ENCODE measurements around the gene DLL4. TPM values are rescaled to one million over a fixed set of nuclear protein-coding genes. Genes with fewer than 3 reads are reported as not detected.
"Not testable (repeated sequence)": the region's sequence is repeated elsewhere in the genome, so short reads cannot be mapped to it uniquely, and the experiment has no call there.

Gene DLL4
- total RNA-seq, 1 donor from 2014 or later: 79.2 TPM

GRCh38 chr15:40941528-40942336 is 12.6 kb downstream of the DLL4 start:
- DNase-seq (ENCODE audit: low read depth in 2 of 2): peak; percentile 88 to 95

GRCh38 chr15:40942337-40942854 is 13.3 kb downstream of the DLL4 start:
- DNase-seq (ENCODE audit: low read depth in 2 of 2): no peak

- DNase-seq (ENCODE audit: low read depth in 2 of 2): no peak
Measured at GRCh38 chr15:40942878-40943277, 13.7 kb downstream of the DLL4 start.

- no peak for DNase-seq (ENCODE audit: low read depth in 2 of 2)
Measured at GRCh38 chr15:40943764-40944365, 14.7 kb downstream of the DLL4 start.

- DNase-seq (ENCODE audit: low read depth in 2 of 2): no peak
Measured at GRCh38 chr15:40944510-40945296, 15.6 kb downstream of the DLL4 start.

GRCh38 chr15:40948706-40949473 is 19.8 kb downstream of the DLL4 start:
- DNase-seq (ENCODE audit: low read depth in 2 of 2): no peak

GRCh38 chr15:40949756-40950207 is 20.6 kb downstream of the DLL4 start:
- DNase-seq (ENCODE audit: low read depth in 2 of 2): no peak

- DNase-seq (ENCODE audit: low read depth in 2 of 2): no peak
Measured at GRCh38 chr15:40951764-40952163, 22.6 kb downstream of the DLL4 start.

- DNase-seq (ENCODE audit: low read depth in 2 of 2): no peak
Measured at GRCh38 chr15:40952301-40952900, 23.3 kb downstream of the DLL4 start.

GRCh38 chr15:40952901-40953712 is 24.0 kb downstream of the DLL4 start, which contains the start of gene CHAC1:
TSS of gene CHAC1 (plus strand) at chr15:40953471. CDS start at chr15:40953584, 113 bp downstream.
- peak; percentile 87 to 98 for DNase-seq (ENCODE audit: low read depth in 2 of 2)

- DNase-seq (ENCODE audit: low read depth in 2 of 2): no peak
Measured at GRCh38 chr15:40953713-40954074, 24.6 kb downstream of the DLL4 start.

GRCh38 chr15:40954158-40954848 is 25.2 kb downstream of the DLL4 start:
- DNase-seq (ENCODE audit: low read depth in 2 of 2): not testable (repeated sequence)

- no peak for DNase-seq (ENCODE audit: low read depth in 2 of 2)
Measured at GRCh38 chr15:40955141-40955903, 26.2 kb downstream of the DLL4 start.

GRCh38 chr15:40955930-40956540 is 26.9 kb downstream of the DLL4 start:
- DNase-seq (ENCODE audit: low read depth in 2 of 2): no peak

GRCh38 chr15:40956541-40956982 is 27.4 kb downstream of the DLL4 start:
- no peak for DNase-seq (ENCODE audit: low read depth in 2 of 2)

- DNase-seq (ENCODE audit: low read depth in 2 of 2): no peak
Measured at GRCh38 chr15:40957041-40957555, 28.0 kb downstream of the DLL4 start.

- DNase-seq (ENCODE audit: low read depth in 2 of 2): no peak
Measured at GRCh38 chr15:40957581-40958051, 28.5 kb downstream of the DLL4 start.

GRCh38 chr15:40958146-40958545 is 29.0 kb downstream of the DLL4 start:
- DNase-seq (ENCODE audit: low read depth in 2 of 2): no peak

Measured in dermis microvascular lymphatic vessel endothelial cell (primary cell).